ENCODE results near the gene B4GALT6.
A peak's percentile ranks its signal among the peaks of the same experiment; 100 is the strongest.

Gene B4GALT6

GRCh38 chr18:31630549-31630948, 53.8 kb downstream of the B4GALT6 start:
- DNase-seq = no peak

GRCh38 chr18:31626409-31626808, 58.0 kb downstream of the B4GALT6 start:
- no peak for DNase-seq

- no peak for DNase-seq
These were observed 59.3 kb downstream of the B4GALT6 start for GRCh38 chr18:31624892-31625640.

GRCh38 chr18:31619291-31619690, 65.1 kb downstream of the B4GALT6 start:
- DNase-seq = no peak

- no peak for DNase-seq
These were observed 65.6 kb downstream of the B4GALT6 start for GRCh38 chr18:31618801-31619200.

- DNase-seq = no peak
These were observed 67.2 kb downstream of the B4GALT6 start for GRCh38 chr18:31617031-31617717.

- DNase-seq = no peak
These were observed 67.8 kb downstream of the B4GALT6 start for GRCh38 chr18:31616586-31616985.

GRCh38 chr18:31614044-31614443, 70.3 kb downstream of the B4GALT6 start:
- DNase-seq = no peak

- DNase-seq = no peak
These were observed 72.3 kb downstream of the B4GALT6 start for GRCh38 chr18:31612124-31612523.

GRCh38 chr18:31611511-31611910, 72.9 kb downstream of the B4GALT6 start:
- no peak for DNase-seq

- peak; percentile 83 for DNase-seq
These were observed 73.8 kb downstream of the B4GALT6 start for GRCh38 chr18:31610286-31611205.

- DNase-seq = no peak
These were observed 74.5 kb downstream of the B4GALT6 start for GRCh38 chr18:31609886-31610285.

- DNase-seq = no peak
These were observed 77.0 kb downstream of the B4GALT6 start for GRCh38 chr18:31607384-31607783.

- DNase-seq = no peak
These were observed 78.1 kb downstream of the B4GALT6 start for GRCh38 chr18:31606265-31606664.

GRCh38 chr18:31603315-31603714, 81.1 kb downstream of the B4GALT6 start:
- no peak for DNase-seq

- DNase-seq = no peak
These were observed 86.2 kb downstream of the B4GALT6 start for GRCh38 chr18:31598021-31598805.

- DNase-seq = no peak
These were observed 88.1 kb downstream of the B4GALT6 start for GRCh38 chr18:31596081-31596872.

- DNase-seq = no peak
These were observed 89.1 kb downstream of the B4GALT6 start for GRCh38 chr18:31595121-31595771.

- no peak for DNase-seq
These were observed 91.7 kb downstream of the B4GALT6 start for GRCh38 chr18:31592506-31593157.

GRCh38 chr18:31591628-31592027, 92.8 kb downstream of the B4GALT6 start, which contains the start of gene TTR:
Gene TTR, plus strand, starts transcription at chr18:31591877. Its CDS starts 26 bp downstream, at chr18:31591903.
- no peak for DNase-seq

Data from NCI-H510A treated with DMSO at 0.1 percent for 48 hours (cell line).